ENCODE measurements around the gene CYB561. TPM values are rescaled to one million over a fixed set of nuclear protein-coding genes. Genes with fewer than 3 reads are reported as not detected.

The CYB561 gene
- total RNA-seq, 1 experiment from 2014 or later, result 125 TPM

- POLR2A ChIA-PET (ENCODE audit: unreplicated experiment), result interaction anchor here (0.6 kb wide), 1 partner anchor 29 kb away, joined by 3 read pairs; no protein-coding TSS in a partner anchor
- no TSS peak for BruUV-seq (replicated peaks)
- Histone ChIP-seq H3K79me2 (ENCODE audit: low read length) (no peaks in the 10 kb centered on the region), H3K4me3 (ENCODE audit: low read length) (peak overlapping the region; percentile 78), H2AFZ (ENCODE audit: low read length) (peak overlapping the region; percentile 66), H3F3A (ENCODE audit: low read length, unreplicated experiment) (no peaks in the 10 kb centered on the region), H3K27ac (ENCODE audit: low read length) (no peak overlapping the region), H3K4me2 (ENCODE audit: low read length) (peak overlapping the region; percentile 87), H3K9me3 (ENCODE audit: low read length) (no peaks in the 10 kb centered on the region), H3K27me3 (ENCODE audit: low read length) (no peaks in the 10 kb centered on the region), H3K4me1 (ENCODE audit: insufficient read depth, low read length) (peaks cover 20% of the 10 kb centered on the region), H3K9ac (ENCODE audit: low read length) (peak overlapping the region; percentile 29; the same call in 1 of the 2 replicates), H3K9me2 (replicated peaks; ENCODE audit: low read length) (no peaks in the 10 kb centered on the region), H4K20me1 (ENCODE audit: low read length) (no peaks in the 10 kb centered on the region), H3K36me3 (ENCODE audit: low read depth, low read length) (no peaks in the 10 kb centered on the region)
- peak; percentile 24 for DNase-seq
- intact Hi-C loops (cut with micrococcal nuclease), result no loop called here
- CTCF ChIA-PET, result interaction anchor here (0.7 to 1.6 kb wide), 2 partner anchors 30 to 51 kb away, joined by 5 to 11 read pairs; partner anchors contain the start of gene CYB561
- ATAC-seq, result peak; percentile 3
- TF ChIP-seq, protein P1, sequence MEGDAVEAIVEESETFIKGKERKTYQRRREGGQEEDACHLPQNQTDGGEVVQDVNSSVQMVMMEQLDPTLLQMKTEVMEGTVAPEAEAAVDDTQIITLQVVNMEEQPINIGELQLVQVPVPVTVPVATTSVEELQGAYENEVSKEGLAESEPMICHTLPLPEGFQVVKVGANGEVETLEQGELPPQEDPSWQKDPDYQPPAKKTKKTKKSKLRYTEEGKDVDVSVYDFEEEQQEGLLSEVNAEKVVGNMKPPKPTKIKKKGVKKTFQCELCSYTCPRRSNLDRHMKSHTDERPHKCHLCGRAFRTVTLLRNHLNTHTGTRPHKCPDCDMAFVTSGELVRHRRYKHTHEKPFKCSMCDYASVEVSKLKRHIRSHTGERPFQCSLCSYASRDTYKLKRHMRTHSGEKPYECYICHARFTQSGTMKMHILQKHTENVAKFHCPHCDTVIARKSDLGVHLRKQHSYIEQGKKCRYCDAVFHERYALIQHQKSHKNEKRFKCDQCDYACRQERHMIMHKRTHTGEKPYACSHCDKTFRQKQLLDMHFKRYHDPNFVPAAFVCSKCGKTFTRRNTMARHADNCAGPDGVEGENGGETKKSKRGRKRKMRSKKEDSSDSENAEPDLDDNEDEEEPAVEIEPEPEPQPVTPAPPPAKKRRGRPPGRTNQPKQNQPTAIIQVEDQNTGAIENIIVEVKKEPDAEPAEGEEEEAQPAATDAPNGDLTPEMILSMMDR (conservative IDR thresholded peaks at IDR 0.05; ENCODE audit: low read depth, low read length), result no peak
- TF ChIP-seq EZH2 (IDR thresholded peaks at IDR 0.05; ENCODE audit: low read length, unreplicated experiment) (no peak), EZH2phosphoT487 (IDR thresholded peaks at IDR 0.05; ENCODE audit: borderline replicate concordance, low read length) (no peak)
Measured at GRCh38 chr17:63476459-63476853, 30.4 kb upstream of the CYB561 start.

DNA sequence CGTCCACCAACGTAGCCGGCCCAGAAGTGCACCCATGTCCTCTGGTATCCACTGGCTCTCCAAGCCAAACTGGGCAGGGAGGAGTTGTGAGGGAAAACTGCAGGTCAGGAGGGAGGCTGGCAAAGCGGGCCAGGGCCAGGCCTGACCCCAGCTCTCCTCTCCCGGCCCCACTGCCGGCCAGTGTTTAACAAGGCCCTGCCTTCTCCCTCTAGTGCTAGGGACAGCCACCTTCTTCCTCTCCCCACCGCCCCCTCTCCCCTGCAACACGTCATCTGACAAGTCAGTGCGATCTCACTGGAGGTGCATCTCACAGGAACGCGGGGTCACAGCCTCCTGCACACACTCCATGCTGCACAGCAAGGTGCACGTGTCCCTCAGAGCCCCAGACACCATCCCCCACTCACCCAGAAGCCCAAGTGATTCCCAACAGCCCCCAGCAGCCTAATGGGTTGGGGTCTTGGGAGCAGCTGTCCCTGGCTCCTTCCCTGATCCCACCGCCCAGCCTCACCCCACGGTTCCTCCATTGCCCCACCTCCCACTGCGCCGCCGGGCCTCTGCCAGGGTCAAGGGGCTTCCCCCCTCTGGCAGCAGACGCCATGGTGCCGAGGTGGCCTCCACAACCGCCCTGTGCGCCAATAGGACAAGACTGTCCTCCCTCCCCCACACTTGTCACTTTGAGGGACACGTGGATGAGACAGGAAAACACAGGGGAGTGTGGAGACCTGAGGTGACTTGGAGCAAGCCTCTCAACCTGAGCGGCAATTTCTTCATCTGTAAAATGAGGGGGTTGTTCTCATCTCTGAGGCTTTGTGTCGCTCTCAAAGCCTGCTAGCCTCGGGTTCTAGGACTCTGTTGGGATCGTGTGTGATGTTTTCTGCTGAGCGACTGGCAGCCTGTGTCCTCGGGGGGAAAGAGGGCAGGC is 29.6 kb upstream of the CYB561 start:
- ATAC-seq (no peak), DNase-seq (no peak)
- no peaks in the 10 kb centered on the region for H3K9me2 ChIP-seq (replicated peaks; ENCODE audit: low read length)
- H3K27ac ChIP-seq (ENCODE audit: low read length), result no peak overlapping the region
- H3K4me3 ChIP-seq (ENCODE audit: low read length), result no peak overlapping the region
- peak overlapping the region; percentile 87; the same call in 1 of the 2 replicates for H3K4me2 ChIP-seq (ENCODE audit: low read length)
- no peaks in the 10 kb centered on the region for H3K9me3 ChIP-seq (ENCODE audit: low read length)
- H4K20me1 ChIP-seq (ENCODE audit: low read length), result no peaks in the 10 kb centered on the region
- TF ChIP-seq, protein P1 (conservative IDR thresholded peaks at IDR 0.05; ENCODE audit: low read depth, low read length), result no peak
- TF ChIP-seq EZH2 (IDR thresholded peaks at IDR 0.05; ENCODE audit: low read length, unreplicated experiment), result no peak
- TF ChIP-seq EZH2phosphoT487 (IDR thresholded peaks at IDR 0.05; ENCODE audit: borderline replicate concordance, low read length), result no peak
- no peaks in the 10 kb centered on the region for H3K79me2 ChIP-seq (ENCODE audit: low read length)
- ChIA-PET POLR2A (ENCODE audit: unreplicated experiment) (no interaction called here), CTCF (interaction anchor here (1.6 kb wide), 1 partner anchor 50 kb away, joined by 11 read pairs; no protein-coding TSS in a partner anchor)
- intact Hi-C loops (cut with micrococcal nuclease), result no loop called here
- no peak overlapping the region for H3K9ac ChIP-seq (ENCODE audit: low read length)
- H3K36me3 ChIP-seq (ENCODE audit: low read depth, low read length), result no peaks in the 10 kb centered on the region
- H3K4me1 ChIP-seq (ENCODE audit: insufficient read depth, low read length), result peaks cover 20% of the 10 kb centered on the region
- no TSS peak for BruUV-seq (replicated peaks)
- no peaks in the 10 kb centered on the region for H3K27me3 ChIP-seq (ENCODE audit: low read length)
- no peak overlapping the region for H2AFZ ChIP-seq (ENCODE audit: low read length)
- H3F3A ChIP-seq (ENCODE audit: low read length, unreplicated experiment), result no peaks in the 10 kb centered on the region
